ENCODE measurements around the gene LRRC32. TPM values are rescaled to one million over a fixed set of nuclear protein-coding genes. Genes with fewer than 3 reads are reported as not detected.
"Not testable (repeated sequence)": the region's sequence is repeated elsewhere in the genome, so short reads cannot be mapped to it uniquely, and the experiment has no call there.

Gene LRRC32
- total and polyA plus RNA-seq, 2 donors = 2.9 to 29.3 TPM

DNA sequence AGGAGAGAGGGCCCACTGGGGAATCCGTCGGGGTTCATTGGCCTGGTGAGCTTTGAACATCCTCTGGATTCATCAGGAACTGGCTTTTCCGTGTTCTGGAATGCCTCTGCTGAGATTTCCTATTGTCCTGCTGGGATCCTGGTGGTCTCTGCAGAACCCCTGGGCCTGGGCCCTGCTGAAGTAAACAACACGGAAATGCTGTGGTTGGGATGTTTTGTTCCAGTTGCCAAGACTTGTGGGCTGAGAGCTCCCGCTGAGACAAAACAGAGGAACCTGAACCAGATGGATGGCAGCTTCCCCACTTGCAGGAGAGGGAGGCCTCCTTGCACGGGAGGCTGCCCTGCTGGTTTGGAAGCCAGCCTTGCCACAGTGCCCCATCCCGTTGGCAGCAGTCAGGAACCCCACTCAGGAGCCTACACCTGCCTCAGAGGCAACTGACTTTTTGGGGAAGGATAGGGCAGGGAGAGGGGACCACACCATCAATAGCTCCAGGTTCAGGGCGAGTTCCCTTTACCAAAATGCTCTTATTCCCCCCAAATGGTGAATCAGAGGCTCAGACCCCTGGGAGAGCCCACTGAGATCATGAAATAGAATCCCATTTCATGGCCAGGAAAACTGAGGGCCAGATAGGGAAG is 60.7 kb downstream of the LRRC32 start:
- Histone ChIP-seq H3K4me3 (ENCODE audit: low read length in 2 of 2) (no peak overlapping the region), H3K27ac (ENCODE audit: low read depth in 1 of 2, low read length in 1 of 2) (no peak overlapping the region), H3K36me3 (ENCODE audit: control insufficient read depth in 2 of 2, insufficient read depth in 2 of 2, low read length in 1 of 2) (no peaks in the 10 kb centered on the region), H3K4me1 (ENCODE audit: control insufficient read depth in 2 of 2, insufficient read depth in 2 of 2, low read length in 2 of 2) (no peaks in the 10 kb centered on the region), H3K27me3 (ENCODE audit: control insufficient read depth in 2 of 2, insufficient read depth in 1 of 2, low read length in 1 of 2) (no peaks in the 10 kb centered on the region), H3K9me3 (ENCODE audit: control insufficient read depth in 2 of 2, insufficient read depth in 1 of 2, low read length in 1 of 2) (no peaks in the 10 kb centered on the region)
- WGBS = 63% methylated on average over 8 of the region's 8 CpGs
- DNase-seq (ENCODE audit: low read depth in 6 of 9, low spot score in 9 of 9) = no peak

DNA sequence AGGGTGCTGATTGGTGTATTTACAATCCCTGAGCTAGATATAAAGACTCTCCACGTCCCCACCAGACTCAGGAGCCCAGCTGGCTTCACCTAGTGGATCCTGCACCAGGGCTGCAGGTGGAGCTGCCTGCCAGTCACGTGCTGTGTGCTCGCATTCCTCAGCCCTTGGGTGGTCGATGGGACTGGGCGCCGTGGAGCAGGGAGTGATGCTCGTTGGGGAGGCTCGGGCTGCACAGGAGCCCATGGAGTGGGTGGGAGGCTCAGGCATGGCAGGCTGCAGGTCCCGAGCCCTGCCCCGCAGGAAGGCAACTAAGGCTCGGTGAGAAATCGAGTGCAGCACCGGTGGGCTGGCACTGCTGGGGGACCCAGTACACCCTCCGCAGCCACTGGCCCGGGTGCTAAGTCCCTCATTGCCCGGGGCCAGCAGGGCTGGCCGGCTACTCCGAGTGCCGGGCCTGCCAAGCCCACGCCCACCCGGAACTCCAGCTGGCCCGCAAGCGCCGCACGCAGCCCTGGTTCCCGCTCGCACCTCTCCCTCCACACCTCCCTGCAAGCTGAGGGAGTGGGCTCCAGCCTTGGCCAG is 61.6 kb downstream of the LRRC32 start:
- 97% methylated on average over 26 of the region's 27 CpGs for whole genome bisulfite sequencing
- not testable (repeated sequence) for H3K4me1 ChIP-seq (ENCODE audit: control insufficient read depth in 2 of 2, insufficient read depth in 2 of 2, low read length in 2 of 2); H3K36me3 ChIP-seq (ENCODE audit: control insufficient read depth in 2 of 2, insufficient read depth in 2 of 2, low read length in 1 of 2); H3K9me3 ChIP-seq (ENCODE audit: control insufficient read depth in 2 of 2, insufficient read depth in 1 of 2, low read length in 1 of 2); H3K27ac ChIP-seq (ENCODE audit: low read depth in 1 of 2, low read length in 1 of 2); H3K4me3 ChIP-seq (ENCODE audit: low read length in 2 of 2); DNase-seq (ENCODE audit: low read depth in 6 of 9, low spot score in 9 of 9); H3K27me3 ChIP-seq (ENCODE audit: control insufficient read depth in 2 of 2, insufficient read depth in 1 of 2, low read length in 1 of 2)

GRCh38 chr11:76608228-76608627 is 62.3 kb downstream of the LRRC32 start:
- not testable (repeated sequence) for H3K4me1 ChIP-seq (ENCODE audit: control insufficient read depth in 2 of 2, insufficient read depth in 2 of 2, low read length in 2 of 2); H3K27me3 ChIP-seq (ENCODE audit: control insufficient read depth in 2 of 2, insufficient read depth in 1 of 2, low read length in 1 of 2); DNase-seq (ENCODE audit: low read depth in 6 of 9, low spot score in 9 of 9); H3K9me3 ChIP-seq (ENCODE audit: control insufficient read depth in 2 of 2, insufficient read depth in 1 of 2, low read length in 1 of 2); H3K36me3 ChIP-seq (ENCODE audit: control insufficient read depth in 2 of 2, insufficient read depth in 2 of 2, low read length in 1 of 2); H3K27ac ChIP-seq (ENCODE audit: low read depth in 1 of 2, low read length in 1 of 2); H3K4me3 ChIP-seq (ENCODE audit: low read length in 2 of 2)
- WGBS = 91% methylated on average over 11 of the region's 11 CpGs

Other genes starting within 250 kb of the LRRC32 start
- 11.8 TPM for gene EMSY, start 225.7 kb downstream of the LRRC32 start, total RNA-seq
- gene EMSY, start 225.7 kb downstream of the LRRC32 start, polyA plus RNA-seq = 9.3 TPM
- gene TSKU, start 112.6 kb upstream of the LRRC32 start, total RNA-seq = 2.9 TPM
- 11.8 TPM for gene TSKU, start 112.6 kb upstream of the LRRC32 start, polyA plus RNA-seq
- gene ACER3, start 190.2 kb upstream of the LRRC32 start, total RNA-seq = 4.2 TPM
- gene ACER3, start 190.2 kb upstream of the LRRC32 start, polyA plus RNA-seq = 4.8 TPM

Measured in thymus (tissue), 11 donors.